Mucosa of descending colon (tissue), 3 donors: ENCODE results near the gene POU2F3. TPM values are rescaled to one million over a fixed set of nuclear protein-coding genes. Genes with fewer than 3 reads are reported as not detected.

Experiments
- ATAC-seq: fragments of 200-7000 bp; cut with Tn5 transposase; one replicate; pipeline ENCODE4 v1.9.1; 2020; ENCODE audit warnings: mild to moderate bottlenecking, moderate library complexity
- DNase-seq, 3 donors: peaks; one replicate each; pipeline ENCODE4 v3.0.0-alpha.2; 2020
- H3K36me3 ChIP-seq: fragments of 200-600 bp; one replicate; pipeline ENCODE4 v1.8.0; 2021; ENCODE audit warnings: low read depth, mild to moderate bottlenecking
- H3K4me1 ChIP-seq: fragments of 200-600 bp; one replicate; pipeline ENCODE4 v1.8.0; 2021; ENCODE audit warnings: low read depth, mild to moderate bottlenecking
- H3K4me3 ChIP-seq: fragments of 200-600 bp; one replicate; pipeline ENCODE4 v1.8.0; 2021; ENCODE audit warnings: mild to moderate bottlenecking
- H3K9me3 ChIP-seq: fragments of 200-600 bp; one replicate; pipeline ENCODE4 v1.8.0; 2021; ENCODE audit warnings: mild to moderate bottlenecking
- intact Hi-C, 2 donors: fragments of 100-400 bp; cut with DNase I in 1 of 2; cut with micrococcal nuclease in 1 of 2; formaldehyde crosslinking; loops; one replicate each; pipeline versions ENCODE4 v1.11.0 to v1.11.1; 2022; cut with DNase I, micrococcal nuclease
- total RNA-seq, 3 donors: library from RNA; stranded (reverse); fragmentation: NEBNext Ultra II Directional in 2 of 3; extraction: Animal tissue kit (Norgen Biotek cat#: 25700) in 2 of 3; gene quantifications; one replicate each; pipeline versions ENCODE4 v1.2.1 to v1.2.4, GENCODE V29; 2021 to 2023
- TF ChIP-seq, protein P1 (sequence below): fragments of 200-600 bp; IDR thresholded peaks from one replicate; pipeline ENCODE4 v1.8.0; 2022; ENCODE audit warnings: antibody characterized with exemption, mild to moderate bottlenecking
- donor health status: DM: no; HTN: no; CAD: no; lungs with moderate emphysema.
- donor health status: DM: no; HTN: no; CAD: no.
- donor health status: DM: no; HTN: yes; CAD: no.

POU2F3 gene
- total RNA-seq, 3 donors from 2014 or later: 1.1 to 3.0 (median 2.2) TPM

DNA sequence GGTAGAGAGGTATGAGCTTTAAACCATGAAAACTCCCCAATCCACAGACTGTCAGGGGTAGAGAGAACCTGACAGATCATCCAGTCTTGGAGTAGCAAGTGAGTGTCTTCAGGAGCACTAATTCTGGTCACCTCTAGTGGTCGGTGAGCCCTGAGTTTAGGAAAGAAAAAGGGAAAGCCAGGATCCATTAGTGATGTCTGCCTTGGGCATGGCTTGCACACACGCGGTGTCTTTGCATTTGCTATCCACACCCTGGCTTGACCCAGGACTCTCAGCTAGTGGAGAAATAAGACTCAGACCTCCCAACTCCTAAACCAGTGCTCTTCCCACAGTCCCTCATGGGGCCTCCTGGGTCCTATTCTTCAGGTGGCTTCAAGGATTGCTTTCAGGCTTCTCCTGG, 19.3 kb downstream of the POU2F3 start:
- no peak for ATAC-seq
- intact Hi-C loops: no loop called here

DNA sequence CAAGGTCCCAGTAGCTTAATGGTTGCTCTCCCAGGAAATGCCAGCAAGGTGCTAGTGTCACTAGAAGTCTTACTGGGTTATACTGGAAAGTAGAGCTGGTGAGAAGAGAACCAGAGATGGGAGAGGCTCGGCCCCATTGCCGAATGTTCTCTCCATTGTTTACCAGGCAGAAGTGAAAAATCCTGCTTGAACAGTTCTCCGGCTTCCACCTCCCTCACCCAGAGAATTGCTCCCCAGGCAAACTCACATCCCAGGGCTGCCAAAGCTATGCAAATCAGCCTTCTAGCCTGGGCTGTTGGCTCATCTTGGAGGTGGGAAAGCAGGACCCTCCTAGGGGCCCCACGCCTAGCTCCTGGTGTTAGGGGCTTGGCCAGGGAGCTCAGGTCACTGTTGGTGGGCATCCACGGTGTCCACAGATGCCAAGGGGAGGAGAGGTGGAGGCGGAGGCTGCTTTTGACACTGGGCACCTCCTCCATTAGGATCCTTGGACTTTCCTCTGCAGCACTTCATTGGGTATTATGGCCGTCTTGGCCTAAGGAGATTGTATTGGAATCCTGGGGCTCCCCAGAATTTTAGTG, 20.1 kb downstream of the POU2F3 start:
- ATAC-seq (no peak), DNase-seq (no peak)
- Histone ChIP-seq H3K36me3 (no peaks in the 10 kb centered on the region), H3K4me3 (no peak overlapping the region), H3K9me3 (no peaks in the 10 kb centered on the region), H3K4me1 (no peaks in the 10 kb centered on the region)
- intact Hi-C loops: no loop called here
- TF ChIP-seq, protein P1, sequence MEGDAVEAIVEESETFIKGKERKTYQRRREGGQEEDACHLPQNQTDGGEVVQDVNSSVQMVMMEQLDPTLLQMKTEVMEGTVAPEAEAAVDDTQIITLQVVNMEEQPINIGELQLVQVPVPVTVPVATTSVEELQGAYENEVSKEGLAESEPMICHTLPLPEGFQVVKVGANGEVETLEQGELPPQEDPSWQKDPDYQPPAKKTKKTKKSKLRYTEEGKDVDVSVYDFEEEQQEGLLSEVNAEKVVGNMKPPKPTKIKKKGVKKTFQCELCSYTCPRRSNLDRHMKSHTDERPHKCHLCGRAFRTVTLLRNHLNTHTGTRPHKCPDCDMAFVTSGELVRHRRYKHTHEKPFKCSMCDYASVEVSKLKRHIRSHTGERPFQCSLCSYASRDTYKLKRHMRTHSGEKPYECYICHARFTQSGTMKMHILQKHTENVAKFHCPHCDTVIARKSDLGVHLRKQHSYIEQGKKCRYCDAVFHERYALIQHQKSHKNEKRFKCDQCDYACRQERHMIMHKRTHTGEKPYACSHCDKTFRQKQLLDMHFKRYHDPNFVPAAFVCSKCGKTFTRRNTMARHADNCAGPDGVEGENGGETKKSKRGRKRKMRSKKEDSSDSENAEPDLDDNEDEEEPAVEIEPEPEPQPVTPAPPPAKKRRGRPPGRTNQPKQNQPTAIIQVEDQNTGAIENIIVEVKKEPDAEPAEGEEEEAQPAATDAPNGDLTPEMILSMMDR: no peak

More for the DNA sequence above, 19.3 kb downstream of the POU2F3 start:
- DNase-seq: no peak
- Histone ChIP-seq H3K36me3 (no peaks in the 10 kb centered on the region), H3K9me3 (no peaks in the 10 kb centered on the region), H3K4me1 (no peaks in the 10 kb centered on the region), H3K4me3 (no peak overlapping the region)
- TF ChIP-seq, protein P1: no peak

DNA sequence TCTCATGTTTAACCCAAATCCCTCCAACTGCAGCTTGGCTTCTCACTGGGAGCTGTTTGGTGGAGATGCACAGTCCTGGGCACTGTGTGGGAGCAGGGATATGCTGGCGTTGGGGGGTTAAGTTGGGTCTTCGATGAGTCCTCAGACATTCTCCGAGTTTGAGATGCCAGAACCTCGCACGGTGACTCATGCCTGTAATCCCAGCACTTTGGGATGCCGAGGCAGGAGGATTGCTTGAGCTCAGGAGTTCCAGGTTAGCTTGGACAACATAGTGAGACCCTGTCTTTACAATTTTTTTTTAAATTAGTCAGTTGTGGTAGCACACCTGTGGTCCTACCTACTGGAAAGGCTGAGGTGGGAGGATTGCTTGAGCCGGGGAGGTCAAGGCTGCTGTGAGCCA, 20.7 kb downstream of the POU2F3 start:
- TF ChIP-seq, protein P1: no peak
- ATAC-seq (no peak), DNase-seq (no peak)
- Histone ChIP-seq H3K4me1 (no peaks in the 10 kb centered on the region), H3K4me3 (no peak overlapping the region), H3K36me3 (no peaks in the 10 kb centered on the region), H3K9me3 (no peaks in the 10 kb centered on the region)
- intact Hi-C loops: no loop called here

DNA sequence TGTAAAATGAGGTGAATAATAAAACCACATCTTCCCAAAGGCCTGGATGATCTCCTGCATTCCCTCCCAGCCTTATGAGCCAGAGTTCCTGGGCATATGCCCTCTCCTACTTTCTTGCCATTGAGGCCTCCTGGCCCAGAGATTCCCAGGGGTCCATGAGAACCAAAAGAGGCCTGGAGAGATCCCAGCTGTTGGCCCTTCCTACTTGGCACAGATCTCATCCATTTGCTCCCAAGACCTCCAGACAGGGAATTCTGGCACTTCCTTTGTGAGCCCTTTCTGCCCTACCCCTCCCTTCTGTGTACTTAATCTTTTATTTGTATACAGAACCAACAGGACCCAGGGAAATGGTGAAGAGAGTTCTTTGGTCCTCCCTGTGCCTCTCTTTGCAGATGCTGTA, 21.4 kb downstream of the POU2F3 start:
- Histone ChIP-seq H3K36me3 (no peaks in the 10 kb centered on the region), H3K9me3 (no peaks in the 10 kb centered on the region), H3K4me1 (no peaks in the 10 kb centered on the region), H3K4me3 (no peak overlapping the region)
- DNase-seq (no peak), ATAC-seq (no peak)
- intact Hi-C loops: no loop called here
- TF ChIP-seq, protein P1: no peak

DNA sequence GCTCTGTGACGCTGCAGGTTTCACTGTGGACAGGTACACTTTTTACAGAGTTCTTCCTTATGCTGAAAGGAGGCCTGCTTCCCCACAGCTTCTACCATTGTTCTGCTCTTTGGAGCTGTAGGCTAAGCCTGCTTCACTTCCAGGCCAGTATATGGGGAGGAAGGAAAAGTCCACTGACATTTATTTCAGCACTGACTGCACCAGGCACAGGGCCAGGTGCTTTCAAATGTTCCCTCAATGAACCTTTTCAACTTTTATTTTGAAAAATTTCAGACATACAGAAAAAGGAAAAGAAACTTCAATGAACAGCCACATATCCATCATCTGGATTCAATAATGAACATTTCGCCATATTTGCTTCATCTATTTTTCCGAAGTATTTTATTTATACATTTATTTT, 22.0 kb downstream of the POU2F3 start:
- no peaks in the 10 kb centered on the region for H3K4me1 ChIP-seq
- no peaks in the 10 kb centered on the region for H3K36me3 ChIP-seq
- ATAC-seq (no peak), DNase-seq (no peak)
- intact Hi-C loops: no loop called here
- TF ChIP-seq, protein P1: no peak
- H3K9me3 ChIP-seq: no peaks in the 10 kb centered on the region
- no peak overlapping the region for H3K4me3 ChIP-seq

DNA sequence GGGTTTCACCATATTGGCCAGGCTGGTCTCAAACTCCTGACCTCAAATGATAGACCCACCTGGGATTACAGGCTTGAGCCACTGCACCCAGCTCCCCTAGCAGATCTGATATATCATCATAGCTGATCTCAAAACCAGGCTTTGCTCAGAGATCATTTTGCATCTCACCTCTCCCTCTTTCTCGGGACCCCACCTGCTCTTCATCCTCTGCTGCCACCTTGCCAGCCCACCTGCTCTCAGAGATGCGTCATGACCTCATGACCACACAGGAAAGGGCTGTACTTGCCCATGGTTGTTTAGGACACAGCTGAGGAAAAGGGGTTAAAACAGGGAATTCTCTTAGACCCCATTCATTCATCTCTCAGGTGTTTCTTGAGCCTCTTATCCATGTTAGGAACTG, 27.4 kb downstream of the POU2F3 start:
- Histone ChIP-seq H3K4me3 (no peak overlapping the region), H3K4me1 (no peaks in the 10 kb centered on the region), H3K9me3 (no peaks in the 10 kb centered on the region), H3K36me3 (no peaks in the 10 kb centered on the region)
- no peak for ATAC-seq
- no peak for DNase-seq
- TF ChIP-seq, protein P1: no peak
- intact Hi-C loops: no loop called here
